ENCODE results near the gene GPR137B. TPM values are rescaled to one million over a fixed set of nuclear protein-coding genes. Genes with fewer than 3 reads are reported as not detected.

The GPR137B gene
- polyA plus RNA-seq, 1 donor from 2014 or later, result 8.2 TPM

- H3K27ac ChIP-seq (ENCODE audit: low read length), result no peak overlapping the region
- TF ChIP-seq SMC3 (conservative IDR thresholded peaks at IDR 0.05; ENCODE audit: poor library complexity) (no peak), EP300 (conservative IDR thresholded peaks at IDR 0.05; ENCODE audit: poor library complexity, severe bottlenecking) (no peak), RAD21 (conservative IDR thresholded peaks at IDR 0.05) (no peak), REST (IDR thresholded peaks at IDR 0.05; ENCODE audit: borderline replicate concordance) (no peak), CTCF (IDR thresholded peaks at IDR 0.05; ENCODE audit: poor library complexity, severe bottlenecking) (no peak), POLR2AphosphoS5 (IDR thresholded peaks at IDR 0.05) (no peak), EZH2 (IDR thresholded peaks at IDR 0.05; ENCODE audit: borderline replicate concordance, insufficient read depth, low read length, poor library complexity, severe bottlenecking) (no peak), TAF1 (IDR thresholded peaks at IDR 0.05; ENCODE audit: low read depth) (no peak), MXI1 (conservative IDR thresholded peaks at IDR 0.05; ENCODE audit: poor library complexity, severe bottlenecking) (no peak)
- no peak overlapping the region for H3K4me3 ChIP-seq (ENCODE audit: low read length)
- no peak overlapping the region for H3K4me2 ChIP-seq (ENCODE audit: low read length)
- H3K27me3 ChIP-seq (ENCODE audit: insufficient read depth, low read depth, low read length), result no peaks in the 10 kb centered on the region
- H3K9me3 ChIP-seq (ENCODE audit: low read length), result no peaks in the 10 kb centered on the region
- H3K9me2 ChIP-seq (ENCODE audit: insufficient read depth, low read length), result no peaks in the 10 kb centered on the region
- H3K36me3 ChIP-seq (ENCODE audit: insufficient read depth, low read length), result peaks cover 8% of the 10 kb centered on the region
- no peaks in the 10 kb centered on the region for H3K79me2 ChIP-seq (replicated peaks; ENCODE audit: insufficient read depth, low read length)
- H4K20me1 ChIP-seq (ENCODE audit: insufficient read depth), result no peaks in the 10 kb centered on the region
- H3F3A ChIP-seq (ENCODE audit: insufficient read depth, low read length, poor library complexity, severe bottlenecking), result no peaks in the 10 kb centered on the region
- no peak overlapping the region for H3K9ac ChIP-seq (ENCODE audit: low read length)
- no peak overlapping the region for H2AFZ ChIP-seq (ENCODE audit: low read depth, low read length)
Observed at GRCh38 chr1:236204039-236204438, 61.7 kb downstream of the GPR137B start.

- H2AFZ ChIP-seq (ENCODE audit: low read depth, low read length), result no peak overlapping the region
- H3K4me2 ChIP-seq (ENCODE audit: low read length), result no peak overlapping the region
- H3K79me2 ChIP-seq (replicated peaks; ENCODE audit: insufficient read depth, low read length), result no peaks in the 10 kb centered on the region
- H3K9me3 ChIP-seq (ENCODE audit: low read length), result no peaks in the 10 kb centered on the region
- H3K27ac ChIP-seq (ENCODE audit: low read length), result no peak overlapping the region
- H3K36me3 ChIP-seq (ENCODE audit: insufficient read depth, low read length), result peaks cover 8% of the 10 kb centered on the region
- H3F3A ChIP-seq (ENCODE audit: insufficient read depth, low read length, poor library complexity, severe bottlenecking), result no peaks in the 10 kb centered on the region
- TF ChIP-seq REST (IDR thresholded peaks at IDR 0.05; ENCODE audit: borderline replicate concordance), result no peak
- TF ChIP-seq EZH2 (IDR thresholded peaks at IDR 0.05; ENCODE audit: borderline replicate concordance, insufficient read depth, low read length, poor library complexity, severe bottlenecking), result no peak
- no peak for TF ChIP-seq RAD21 (conservative IDR thresholded peaks at IDR 0.05)
- H3K9ac ChIP-seq (ENCODE audit: low read length), result no peak overlapping the region
- H3K27me3 ChIP-seq (ENCODE audit: insufficient read depth, low read depth, low read length), result no peaks in the 10 kb centered on the region
- no peak overlapping the region for H3K4me3 ChIP-seq (ENCODE audit: low read length)
- no peaks in the 10 kb centered on the region for H4K20me1 ChIP-seq (ENCODE audit: insufficient read depth)
- no peaks in the 10 kb centered on the region for H3K9me2 ChIP-seq (ENCODE audit: insufficient read depth, low read length)
Observed at GRCh38 chr1:236204656-236205055, 62.3 kb downstream of the GPR137B start.
